CD4-positive, alpha-beta T cell (primary cell): ENCODE data around the gene CARS2. TPM values are rescaled to one million over a fixed set of nuclear protein-coding genes. Genes with fewer than 3 reads are reported as not detected.

Experiments used
- ATAC-seq: fragments of 200-7000 bp; cut with Tn5 transposase; one replicate; pipeline ENCODE4 v1.10.0; 2022; ENCODE audit warnings: mild to moderate bottlenecking; ENCODE audit not compliant: poor library complexity
- CTCF ChIA-PET: fragments of 350-600 bp; sonication (Branson Sonifier 250); formaldehyde crosslinking; loops from one replicate; lab custom pipeline; 2021; ENCODE audit warnings: antibody characterized with exemption, inconsistent platforms; lab: Charles Lee
- POLR2A ChIA-PET: fragments of 350-600 bp; sonication (Branson Sonifier 250); formaldehyde crosslinking; loops from one replicate; lab custom pipeline; 2021; ENCODE audit warnings: antibody characterized with exemption, inconsistent platforms; lab: Charles Lee
- DNase-seq, 14 experiments: peaks; one replicate each; pipeline ENCODE4 v3.0.0-alpha.2; 2013 to 2020; ENCODE audit warnings: mixed read lengths in 2 of 14
- H3K27ac ChIP-seq, 2 donors: one replicate each; pipeline versions ENCODE4 v1.5.1 to v1.7.0; 2013; ENCODE audit warnings: low read length in 2 of 2, low read depth in 1 of 2, mild to moderate bottlenecking in 1 of 2
- H3K27me3 ChIP-seq, 2 experiments: 1 replicate in 1 of 2; 2 replicates in 1 of 2; pipeline versions ENCODE4 v1.6.1 to v1.7.0; 2013; ENCODE audit warnings: low read length in 2 of 2, control low read depth in 1 of 2, mild to moderate bottlenecking in 1 of 2, moderate library complexity in 1 of 2; ENCODE audit not compliant: insufficient read depth in 2 of 2, control insufficient read depth in 1 of 2
- H3K36me3 ChIP-seq: one replicate; pipeline ENCODE4 v1.6.1; 2013; ENCODE audit warnings: low read length, control low read depth; ENCODE audit not compliant: insufficient read depth
- H3K4me1 ChIP-seq: one replicate; pipeline ENCODE4 v1.6.1; 2013; ENCODE audit warnings: low read length, control low read depth; ENCODE audit not compliant: insufficient read depth
- H3K4me3 ChIP-seq: one replicate; pipeline ENCODE4 v1.5.1; 2013; ENCODE audit warnings: mild to moderate bottlenecking, low read length, moderate library complexity
- H3K9me3 ChIP-seq, 2 experiments: 1 replicate in 1 of 2; 2 replicates in 1 of 2; pipeline versions ENCODE4 v1.6.1 to v1.7.0; 2013; ENCODE audit warnings: low read length in 2 of 2, mild to moderate bottlenecking in 2 of 2, control low read depth in 1 of 2, moderate library complexity in 1 of 2; ENCODE audit not compliant: control insufficient read depth in 1 of 2, insufficient read depth in 1 of 2
- H3K27ac Mint-ChIP-seq: one replicate; pipeline ENCODE4 v1.8.0; 2020; ENCODE audit warnings: mixed read lengths
- H3K27me3 Mint-ChIP-seq: one replicate; pipeline ENCODE4 v1.8.0; 2021; ENCODE audit warnings: mixed read lengths
- H3K36me3 Mint-ChIP-seq: one replicate; pipeline ENCODE4 v1.8.0; 2021; ENCODE audit warnings: low read depth, mixed read lengths
- H3K4me1 Mint-ChIP-seq: one replicate; pipeline ENCODE4 v1.8.0; 2021; ENCODE audit warnings: low read depth, mixed read lengths
- H3K4me3 Mint-ChIP-seq: one replicate; pipeline ENCODE4 v1.8.0; 2020; ENCODE audit warnings: mild to moderate bottlenecking, mixed read lengths
- H3K9me3 Mint-ChIP-seq: one replicate; pipeline ENCODE4 v1.8.0; 2020; ENCODE audit warnings: mixed read lengths
- intact Hi-C, 2 experiments: fragments of 100-400 bp; cut with DNase I in 1 of 2; cut with micrococcal nuclease in 1 of 2; formaldehyde crosslinking; loops; one replicate each; pipeline versions ENCODE4 v1.15.1 to v1.9.0; 2023 to 2025; cut with DNase I, micrococcal nuclease
- total RNA-seq, 174 experiments: library from RNA in 2 of 174; stranded (reverse) in 2 of 174; gene quantifications; one replicate each; pipeline ENCODE4 v1.2.3 and lab custom pipeline; 2021 to 2026
- TF ChIP-seq, protein P1 (sequence below): fragments of 200-600 bp; IDR thresholded peaks from one replicate; pipeline ENCODE4 v1.8.0; 2022; ENCODE audit warnings: antibody characterized with exemption, mild to moderate bottlenecking

Gene CARS2
- total RNA-seq, 2 experiments from 2014 or later = 50.2 to 56.5 TPM

GRCh38 chr13:110700641-110701040 lies 5.3 kb downstream of the CARS2 start:
- ATAC-seq (no peak), DNase-seq (no peak)
- Mint-ChIP-seq H3K4me3 (no peak overlapping the region), H3K36me3 (peaks cover 83% of the 10 kb centered on the region), H3K9me3 (no peaks in the 10 kb centered on the region), H3K27ac (no peak overlapping the region), H3K4me1 (peaks cover 54% of the 10 kb centered on the region), H3K27me3 (no peaks in the 10 kb centered on the region)
- Histone ChIP-seq H3K4me1 (peaks cover 42% of the 10 kb centered on the region), H3K4me3 (no peak overlapping the region), H3K36me3 (peaks cover 61% of the 10 kb centered on the region), H3K27ac (no peak overlapping the region), H3K27me3 (no peaks in the 10 kb centered on the region), H3K9me3 (no peaks in the 10 kb centered on the region)
- intact Hi-C loops = loop anchor here in 1 of 2 experiments (5.0 to 10.0 kb wide), 3 partner anchors 88 to 484 kb away; no protein-coding TSS in a partner anchor
- TF ChIP-seq, protein P1, sequence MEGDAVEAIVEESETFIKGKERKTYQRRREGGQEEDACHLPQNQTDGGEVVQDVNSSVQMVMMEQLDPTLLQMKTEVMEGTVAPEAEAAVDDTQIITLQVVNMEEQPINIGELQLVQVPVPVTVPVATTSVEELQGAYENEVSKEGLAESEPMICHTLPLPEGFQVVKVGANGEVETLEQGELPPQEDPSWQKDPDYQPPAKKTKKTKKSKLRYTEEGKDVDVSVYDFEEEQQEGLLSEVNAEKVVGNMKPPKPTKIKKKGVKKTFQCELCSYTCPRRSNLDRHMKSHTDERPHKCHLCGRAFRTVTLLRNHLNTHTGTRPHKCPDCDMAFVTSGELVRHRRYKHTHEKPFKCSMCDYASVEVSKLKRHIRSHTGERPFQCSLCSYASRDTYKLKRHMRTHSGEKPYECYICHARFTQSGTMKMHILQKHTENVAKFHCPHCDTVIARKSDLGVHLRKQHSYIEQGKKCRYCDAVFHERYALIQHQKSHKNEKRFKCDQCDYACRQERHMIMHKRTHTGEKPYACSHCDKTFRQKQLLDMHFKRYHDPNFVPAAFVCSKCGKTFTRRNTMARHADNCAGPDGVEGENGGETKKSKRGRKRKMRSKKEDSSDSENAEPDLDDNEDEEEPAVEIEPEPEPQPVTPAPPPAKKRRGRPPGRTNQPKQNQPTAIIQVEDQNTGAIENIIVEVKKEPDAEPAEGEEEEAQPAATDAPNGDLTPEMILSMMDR = no peak
- POLR2A ChIA-PET = no interaction called here
- CTCF ChIA-PET = no interaction called here

DNA sequence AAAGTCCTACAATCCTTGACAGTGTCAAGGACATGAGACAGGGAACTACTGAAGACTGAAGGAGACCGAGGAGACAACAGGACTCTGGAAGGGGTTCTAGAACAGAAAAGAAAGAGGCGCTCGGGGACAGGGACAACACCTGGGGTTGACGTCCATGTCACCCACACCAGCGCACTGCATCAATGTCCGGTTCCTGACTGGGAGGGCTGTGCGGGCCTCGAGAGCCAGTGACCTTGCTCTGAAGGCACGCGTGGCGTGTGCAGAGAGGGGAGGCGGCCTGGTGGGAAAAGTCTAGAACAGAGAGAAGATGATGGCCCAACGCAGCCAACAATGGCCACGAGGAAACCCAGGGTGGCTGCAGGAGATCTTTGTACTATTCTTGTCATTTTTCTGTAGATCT lies 5.7 kb downstream of the CARS2 start:
- Mint-ChIP-seq H3K27me3 (no peaks in the 10 kb centered on the region), H3K9me3 (no peaks in the 10 kb centered on the region), H3K27ac (no peak overlapping the region), H3K36me3 (peaks cover 79% of the 10 kb centered on the region), H3K4me3 (no peak overlapping the region), H3K4me1 (peaks cover 50% of the 10 kb centered on the region)
- TF ChIP-seq, protein P1 = no peak
- intact Hi-C loops = loop anchor here in 1 of 2 experiments (5.0 to 10.0 kb wide), 3 partner anchors 88 to 485 kb away; no protein-coding TSS in a partner anchor
- Histone ChIP-seq H3K9me3 (no peaks in the 10 kb centered on the region), H3K4me1 (peaks cover 38% of the 10 kb centered on the region), H3K4me3 (no peak overlapping the region), H3K27ac (no peak overlapping the region), H3K36me3 (peaks cover 63% of the 10 kb centered on the region), H3K27me3 (no peaks in the 10 kb centered on the region)
- POLR2A ChIA-PET = no interaction called here
- ATAC-seq = no peak
- DNase-seq = no peak
- CTCF ChIA-PET = no interaction called here

- ChIA-PET CTCF (no interaction called here), POLR2A (no interaction called here)
- ATAC-seq = no peak
- Histone ChIP-seq H3K27ac (no peak overlapping the region), H3K9me3 (no peaks in the 10 kb centered on the region), H3K27me3 (no peaks in the 10 kb centered on the region), H3K4me1 (peaks cover 31% of the 10 kb centered on the region), H3K36me3 (peaks cover 63% of the 10 kb centered on the region), H3K4me3 (no peak overlapping the region)
- Mint-ChIP-seq H3K36me3 (peaks cover 79% of the 10 kb centered on the region), H3K27ac (no peak overlapping the region), H3K4me1 (peaks cover 45% of the 10 kb centered on the region), H3K9me3 (no peaks in the 10 kb centered on the region), H3K4me3 (no peak overlapping the region), H3K27me3 (no peaks in the 10 kb centered on the region)
- TF ChIP-seq, protein P1 = no peak
- no peak for DNase-seq
- intact Hi-C loops = loop anchor here in 1 of 2 experiments (5.0 to 10.0 kb wide), 3 partner anchors 87 to 485 kb away; no protein-coding TSS in a partner anchor
Observed at GRCh38 chr13:110699148-110700145, 6.5 kb downstream of the CARS2 start.
